ENCODE measurements around the gene SUCLG2. TPM values are rescaled to one million over a fixed set of nuclear protein-coding genes. Genes with fewer than 3 reads are reported as not detected.
A peak's percentile ranks its signal among the peaks of the same experiment; 100 is the strongest.

Gene SUCLG2
- total RNA-seq, 4 donors from 2014 or later = 55.2 to 69.3 (median 63.4) TPM

- DNase-seq (ENCODE audit: extremely low spot score) = no peak
- no peak overlapping the region for H3K27ac ChIP-seq (replicated peaks in 1 of 4)
- no peak for TF ChIP-seq EP300 (IDR thresholded peaks at IDR 0.05)
- no peak for TF ChIP-seq CTCF (IDR thresholded peaks at IDR 0.05)
- no peak for TF ChIP-seq POLR2AphosphoS5 (IDR thresholded peaks at IDR 0.05)
- TF ChIP-seq POLR2A (IDR thresholded peaks at IDR 0.05; ENCODE audit: low read depth) = no peak
- WGBS = 35% methylated on average over 1 of the region's 1 CpG
- H3K9me3 ChIP-seq = no peaks in the 10 kb centered on the region
- H3K27me3 ChIP-seq = no peaks in the 10 kb centered on the region
- peaks cover 0 to 16% (median 13%) of the 10 kb centered on the region in 4 donors for H3K4me1 ChIP-seq
- peaks cover 0 to 28% (median 11%) of the 10 kb centered on the region in 4 donors for H3K36me3 ChIP-seq
- intact Hi-C loops (cut with DNase I) = no loop called here
- H3K4me3 ChIP-seq = no peak overlapping the region
Measured at GRCh38 chr3:67620869-67621268, 33.5 kb downstream of the SUCLG2 start.

GRCh38 chr3:67619991-67620390 is 34.4 kb downstream of the SUCLG2 start:
- intact Hi-C loops (cut with DNase I) = no loop called here
- H3K27me3 ChIP-seq = no peaks in the 10 kb centered on the region
- H3K9me3 ChIP-seq = no peaks in the 10 kb centered on the region
- no peak overlapping the region for H3K27ac ChIP-seq (replicated peaks in 1 of 4)
- peaks cover 0 to 28% (median 11%) of the 10 kb centered on the region in 4 donors for H3K36me3 ChIP-seq
- no peak for TF ChIP-seq POLR2AphosphoS5 (IDR thresholded peaks at IDR 0.05)
- TF ChIP-seq CTCF (IDR thresholded peaks at IDR 0.05) = no peak
- no peak for TF ChIP-seq EP300 (IDR thresholded peaks at IDR 0.05)
- 93% methylated on average over 3 of the region's 3 CpGs for WGBS
- peaks cover 0 to 19% (median 11%) of the 10 kb centered on the region in 4 donors for H3K4me1 ChIP-seq
- DNase-seq (ENCODE audit: extremely low spot score) = no peak
- H3K4me3 ChIP-seq = no peak overlapping the region

DNA sequence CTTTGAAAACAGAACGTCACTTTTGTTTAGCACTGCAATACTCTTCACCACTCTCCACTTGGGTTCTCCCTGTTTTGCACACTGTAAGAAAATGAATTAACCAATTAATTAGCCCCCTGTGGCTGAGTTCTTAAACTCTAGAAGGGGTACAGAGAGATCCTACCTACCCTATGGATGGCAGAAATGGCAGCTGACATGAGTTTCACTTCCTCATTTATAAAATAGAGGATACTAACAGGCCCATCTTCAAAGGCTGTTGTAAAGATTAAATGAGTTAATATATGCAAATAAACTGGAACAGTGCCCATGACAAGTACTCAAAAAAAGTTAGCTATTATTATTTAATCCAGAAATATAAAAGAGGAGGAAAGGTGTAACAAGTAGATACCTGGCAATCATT is 36.9 kb downstream of the SUCLG2 start:
- H3K4me1 ChIP-seq = peaks cover 0 to 28% (median 10%) of the 10 kb centered on the region in 4 donors
- no peak overlapping the region for H3K27ac ChIP-seq (replicated peaks in 1 of 4)
- intact Hi-C loops (cut with DNase I) = no loop called here
- no peak overlapping the region for H3K4me3 ChIP-seq
- peaks cover 0 to 20% (median 7%) of the 10 kb centered on the region in 4 donors for H3K36me3 ChIP-seq
- TF ChIP-seq EP300 (IDR thresholded peaks at IDR 0.05) = no peak
- TF ChIP-seq POLR2A (IDR thresholded peaks at IDR 0.05; ENCODE audit: low read depth) = no peak
- no peak for TF ChIP-seq POLR2AphosphoS5 (IDR thresholded peaks at IDR 0.05)
- TF ChIP-seq CTCF (IDR thresholded peaks at IDR 0.05) = no peak
- no peaks in the 10 kb centered on the region for H3K9me3 ChIP-seq
- WGBS = 95% methylated on average over 1 of the region's 1 CpG
- no peak for DNase-seq (ENCODE audit: extremely low spot score)
- H3K27me3 ChIP-seq = no peaks in the 10 kb centered on the region

DNA sequence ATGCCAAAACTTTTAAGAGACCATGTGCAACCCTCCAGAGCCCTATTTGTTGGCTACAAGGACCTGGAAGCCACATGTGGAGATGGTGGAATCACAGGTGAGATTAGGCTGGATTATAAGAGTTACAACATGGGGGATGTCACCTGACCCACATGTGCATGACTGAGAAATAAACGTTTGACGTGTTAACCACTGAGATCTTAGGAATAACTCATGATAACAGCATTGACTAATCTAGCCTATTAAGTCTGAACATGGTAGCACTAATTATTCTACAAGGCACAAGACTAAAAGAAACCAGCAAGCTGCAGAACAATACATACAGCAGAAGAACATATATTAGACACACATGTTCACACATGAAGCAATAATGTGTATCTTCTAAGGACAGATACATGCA is 38.4 kb downstream of the SUCLG2 start:
- H3K9me3 ChIP-seq = no peaks in the 10 kb centered on the region
- no peaks in the 10 kb centered on the region for H3K27me3 ChIP-seq
- intact Hi-C loops (cut with DNase I) = no loop called here
- DNase-seq (ENCODE audit: extremely low spot score) = peak; percentile 5
- no peak for TF ChIP-seq POLR2A (IDR thresholded peaks at IDR 0.05; ENCODE audit: low read depth)
- TF ChIP-seq EP300 (IDR thresholded peaks at IDR 0.05) = no peak
- peaks cover 0 to 27% (median 10%) of the 10 kb centered on the region in 4 donors for H3K4me1 ChIP-seq
- H3K36me3 ChIP-seq = peaks cover 0 to 20% (median 7%) of the 10 kb centered on the region in 4 donors
- no peak overlapping the region for H3K27ac ChIP-seq (replicated peaks in 1 of 4)
- WGBS = 92% methylated on average over 2 of the region's 2 CpGs
- no peak overlapping the region for H3K4me3 ChIP-seq

DNA sequence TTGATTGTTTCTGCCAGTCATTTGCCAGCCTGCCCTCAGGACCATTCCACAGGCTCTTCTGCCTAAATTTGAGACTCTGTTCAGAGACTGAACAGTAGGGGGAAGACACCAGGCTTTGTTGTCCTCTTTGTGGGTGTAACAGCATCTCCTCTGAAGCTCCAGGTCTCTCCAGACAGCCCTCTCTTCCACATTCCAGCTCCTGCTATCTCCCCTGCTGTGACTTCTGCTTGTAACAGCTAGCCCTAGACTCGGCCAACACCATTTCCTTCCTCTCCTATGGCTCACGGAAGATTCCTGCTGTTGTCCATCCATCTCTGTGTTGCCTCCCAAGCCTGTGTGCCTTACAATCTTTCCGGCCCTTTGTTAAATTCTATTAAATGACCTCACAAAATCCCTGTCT is 40.2 kb downstream of the SUCLG2 start:
- Histone ChIP-seq H3K27me3 (no peaks in the 10 kb centered on the region), H3K36me3 (peaks cover 0 to 14% (median 7%) of the 10 kb centered on the region in 4 donors), H3K27ac (replicated peaks in 1 of 4) (no peak overlapping the region), H3K4me1 (peaks cover 0 to 13% (median 2%) of the 10 kb centered on the region in 4 donors), H3K9me3 (no peaks in the 10 kb centered on the region), H3K4me3 (no peak overlapping the region)
- intact Hi-C loops (cut with DNase I) = no loop called here
- no peak for DNase-seq (ENCODE audit: extremely low spot score)
- WGBS = 80% methylated on average over 3 of the region's 3 CpGs
- no peak for TF ChIP-seq EP300 (IDR thresholded peaks at IDR 0.05)
- TF ChIP-seq CTCF (IDR thresholded peaks at IDR 0.05) = no peak
- no peak for TF ChIP-seq POLR2A (IDR thresholded peaks at IDR 0.05; ENCODE audit: low read depth)
- no peak for TF ChIP-seq POLR2AphosphoS5 (IDR thresholded peaks at IDR 0.05)
